ENCODE data around the gene APOC3. TPM values are rescaled to one million over a fixed set of nuclear protein-coding genes. Genes with fewer than 3 reads are reported as not detected.

APOC3 gene
- total and polyA plus RNA-seq, 4 donors, result 0.14 to 2.3 TPM; not detected in 2

GRCh38 chr11:116835042-116835772, 5.5 kb downstream of the APOC3 start:
- no peaks in the 10 kb centered on the region for H3K27me3 ChIP-seq (ENCODE audit: control insufficient read depth in 3 of 3, insufficient read depth in 3 of 3, low read length in 2 of 3)
- peak overlapping the region; percentile 47 to 88 for H3K27ac ChIP-seq (ENCODE audit: low read depth in 1 of 2, low read length in 1 of 2)
- 16 to 29% methylated on average over 28 of the region's 28 CpGs for WGBS, 2 donors
- peak overlapping the region in 1 of 2 donors; percentile 34 for H3K9ac ChIP-seq (ENCODE audit: insufficient read depth in 1 of 2, low read length in 2 of 2)
- TF ChIP-seq CTCF (IDR thresholded peaks at IDR 0.05; ENCODE audit: control extremely low read depth, extremely low read depth), result no peak
- H3K9me3 ChIP-seq (ENCODE audit: control insufficient read depth in 4 of 4, insufficient read depth in 3 of 4, low read length in 3 of 4), result no peaks in the 10 kb centered on the region
- H3K4me3 ChIP-seq, result no peak overlapping the region
- peaks cover 0 to 42% (median 13%) of the 10 kb centered on the region in 5 donors for H3K4me1 ChIP-seq (ENCODE audit: control insufficient read depth in 5 of 5, insufficient read depth in 5 of 5, low read length in 5 of 5)
- no peak for ATAC-seq (ENCODE audit: insufficient read depth, low FRiP score)
- no peaks in the 10 kb centered on the region for H3K36me3 ChIP-seq (ENCODE audit: control insufficient read depth in 4 of 4, insufficient read depth in 4 of 4, low read length in 4 of 4)
- no peak for DNase-seq

- no peaks in the 10 kb centered on the region for H3K36me3 ChIP-seq (ENCODE audit: control insufficient read depth in 4 of 4, insufficient read depth in 4 of 4, low read length in 4 of 4)
- peaks cover 0 to 50% (median 13%) of the 10 kb centered on the region in 5 donors for H3K4me1 ChIP-seq (ENCODE audit: control insufficient read depth in 5 of 5, insufficient read depth in 5 of 5, low read length in 5 of 5)
- WGBS, 2 donors, result 10 to 13% methylated on average over 57 of the region's 57 CpGs
- TF ChIP-seq CTCF (IDR thresholded peaks at IDR 0.05; ENCODE audit: control extremely low read depth, extremely low read depth), result peak; percentile 64
- H3K9ac ChIP-seq (ENCODE audit: insufficient read depth in 1 of 2, low read length in 2 of 2), result no peak overlapping the region
- H3K4me3 ChIP-seq, result peak overlapping the region; percentile 9
- H3K9me3 ChIP-seq (ENCODE audit: control insufficient read depth in 4 of 4, insufficient read depth in 3 of 4, low read length in 3 of 4), result no peaks in the 10 kb centered on the region
- H3K27me3 ChIP-seq (ENCODE audit: control insufficient read depth in 3 of 3, insufficient read depth in 3 of 3, low read length in 2 of 3), result no peaks in the 10 kb centered on the region
- peak overlapping the region; percentile 47 to 88 for H3K27ac ChIP-seq (ENCODE audit: low read depth in 1 of 2, low read length in 1 of 2)
- peak; percentile 97 to 99 (median 98) for DNase-seq
- ATAC-seq (ENCODE audit: insufficient read depth, low FRiP score), result peak; percentile 89
These were observed 6.3 kb downstream of the APOC3 start for GRCh38 chr11:116835791-116836631.

- H3K27me3 ChIP-seq (ENCODE audit: control insufficient read depth in 3 of 3, insufficient read depth in 3 of 3, low read length in 2 of 3), result no peaks in the 10 kb centered on the region
- ATAC-seq (ENCODE audit: insufficient read depth, low FRiP score) (no peak), DNase-seq (no peak)
- H3K4me1 ChIP-seq (ENCODE audit: control insufficient read depth in 5 of 5, insufficient read depth in 5 of 5, low read length in 5 of 5), result peaks cover 0 to 51% (median 13%) of the 10 kb centered on the region in 5 donors
- no peaks in the 10 kb centered on the region for H3K36me3 ChIP-seq (ENCODE audit: control insufficient read depth in 4 of 4, insufficient read depth in 4 of 4, low read length in 4 of 4)
- no peak overlapping the region for H3K4me3 ChIP-seq
- H3K27ac ChIP-seq (ENCODE audit: low read depth in 1 of 2, low read length in 1 of 2), result peak overlapping the region; percentile 47 to 88
- H3K9ac ChIP-seq (ENCODE audit: insufficient read depth in 1 of 2, low read length in 2 of 2), result no peak overlapping the region
- no peaks in the 10 kb centered on the region for H3K9me3 ChIP-seq (ENCODE audit: control insufficient read depth in 4 of 4, insufficient read depth in 3 of 4, low read length in 3 of 4)
- no peak for TF ChIP-seq CTCF (IDR thresholded peaks at IDR 0.05; ENCODE audit: control extremely low read depth, extremely low read depth)
- 81 to 94% methylated on average over 7 of the region's 7 CpGs for WGBS, 2 donors
These were observed 6.9 kb downstream of the APOC3 start for GRCh38 chr11:116836632-116836991.

Measured in lung (tissue), 12 donors.